WTC11 (cell line): ENCODE measurements around the gene MAMLD1. TPM values are rescaled to one million over a fixed set of nuclear protein-coding genes. Genes with fewer than 3 reads are reported as not detected.
"Not testable (repeated sequence)": the region's sequence is repeated elsewhere in the genome, so short reads cannot be mapped to it uniquely, and the experiment has no call there.

ENCODE experiments used
- ATAC-seq: fragments of 200-7000 bp; cut with Tn5 transposase; 2 replicates; pipeline ENCODE4 v1.10.0; 2021; ENCODE audit warnings: mild to moderate bottlenecking, moderate library complexity
- CTCF ChIA-PET: fragments of 300-600 bp; sonication (Branson Sonifier 250); formaldehyde crosslinking; loops from one replicate; lab custom pipeline; 2021; ENCODE audit warnings: antibody characterized with exemption; lab: Charles Lee
- POLR2A ChIA-PET: fragments of 350-600 bp; sonication (Branson Sonifier 250); formaldehyde crosslinking; loops from one replicate; lab custom pipeline; 2021; ENCODE audit warnings: antibody characterized with exemption; lab: Charles Lee
- DNase-seq: peaks from one replicate; pipeline ENCODE4 v3.0.0; 2021; ENCODE audit warnings: low spot score
- H3K27ac Mint-ChIP-seq: 2 replicates; pipeline ENCODE4 v1.8.0; 2021; ENCODE audit warnings: mixed read lengths
- H3K27me3 Mint-ChIP-seq: 2 replicates; pipeline ENCODE4 v1.8.0; 2021; ENCODE audit warnings: low read depth, mild to moderate bottlenecking, moderate library complexity, mixed read lengths
- H3K36me3 Mint-ChIP-seq: 2 replicates; pipeline ENCODE4 v1.8.0; 2021; ENCODE audit warnings: mixed read lengths
- H3K4me1 Mint-ChIP-seq: 2 replicates; pipeline ENCODE4 v1.8.0; 2022; ENCODE audit warnings: mixed read lengths
- H3K4me3 Mint-ChIP-seq: 2 replicates; pipeline ENCODE4 v1.8.0; 2021; ENCODE audit warnings: mild to moderate bottlenecking, moderate library complexity, mixed read lengths
- H3K9me3 Mint-ChIP-seq: 2 replicates; pipeline ENCODE4 v1.8.0; 2021; ENCODE audit warnings: mixed read lengths
- ATF2 ChIP-seq: sonication (generic); formaldehyde crosslinking; IDR thresholded peaks from 2 replicates; pipeline ENCODE4 v1.8.1; 2022; ENCODE audit warnings: low read depth, missing genetic modification reagents, borderline replicate concordance
- ATF6 ChIP-seq: sonication (generic); formaldehyde crosslinking; IDR thresholded peaks from 2 replicates; pipeline ENCODE4 v1.8.1; 2023; ENCODE audit warnings: mild to moderate bottlenecking, missing genetic modification reagents
- FOXK1 ChIP-seq: sonication (generic); formaldehyde crosslinking; IDR thresholded peaks from 2 replicates; pipeline ENCODE4 v1.8.0; 2022; ENCODE audit warnings: mild to moderate bottlenecking, moderate library complexity, missing genetic modification reagents
- GRHL2 ChIP-seq: fragments of 250-450 bp; sonication (Bioruptor Pico); IDR thresholded peaks from 2 replicates; pipeline ENCODE4 v1.8.0; 2022; ENCODE audit warnings: mild to moderate bottlenecking, moderate library complexity; ENCODE audit not compliant: insufficient replicate concordance, severe bottlenecking
- NR3C1 ChIP-seq: sonication (generic); formaldehyde crosslinking; conservative IDR thresholded peaks from 2 replicates; pipeline ENCODE4 v1.8.1; 2023; ENCODE audit warnings: low read depth, mild to moderate bottlenecking, missing genetic modification reagents
- ZBTB21 ChIP-seq: sonication (generic); formaldehyde crosslinking; IDR thresholded peaks from 2 replicates; pipeline ENCODE4 v1.8.1; 2023; ENCODE audit warnings: mild to moderate bottlenecking, missing genetic modification reagents, borderline replicate concordance
- ZNF263 ChIP-seq: sonication (generic); formaldehyde crosslinking; IDR thresholded peaks from 2 replicates; pipeline ENCODE4 v1.8.1; 2022; ENCODE audit warnings: low read depth, mild to moderate bottlenecking, moderate library complexity, missing genetic modification reagents
- ZNF281 ChIP-seq: sonication (generic); formaldehyde crosslinking; IDR thresholded peaks from 2 replicates; pipeline ENCODE4 v1.8.0; 2023; ENCODE audit warnings: mild to moderate bottlenecking, missing genetic modification reagents
- ZNF423 ChIP-seq: fragments of 250-450 bp; sonication (Bioruptor Pico); IDR thresholded peaks from 2 replicates; pipeline ENCODE4 v2.1.2; 2022; ENCODE audit warnings: mild to moderate bottlenecking, moderate library complexity
- total RNA-seq: library from RNA; stranded (reverse); gene quantifications from 3 replicates; pipeline ENCODE4 v1.2.3, GENCODE V29; 2021
- TF ChIP-seq, protein P1 (sequence below): sonication (generic); formaldehyde crosslinking; conservative IDR thresholded peaks from 2 replicates; pipeline ENCODE4 v1.8.1; 2022; ENCODE audit warnings: mild to moderate bottlenecking, missing genetic modification reagents
- TF ChIP-seq, protein P2 (sequence below): fragments of 250-450 bp; sonication (Bioruptor Pico); IDR thresholded peaks from 2 replicates; pipeline ENCODE4 v2.1.2; 2022; ENCODE audit warnings: mild to moderate bottlenecking, moderate library complexity
- TF ChIP-seq, protein P3 (sequence below): fragments of 250-450 bp; sonication (Bioruptor Pico); IDR thresholded peaks from 2 replicates; pipeline ENCODE4 v1.9.0; 2021; ENCODE audit warnings: mild to moderate bottlenecking, borderline replicate concordance

The MAMLD1 gene
- total RNA-seq, 1 experiment from 2014 or later = 0.35 TPM

DNA sequence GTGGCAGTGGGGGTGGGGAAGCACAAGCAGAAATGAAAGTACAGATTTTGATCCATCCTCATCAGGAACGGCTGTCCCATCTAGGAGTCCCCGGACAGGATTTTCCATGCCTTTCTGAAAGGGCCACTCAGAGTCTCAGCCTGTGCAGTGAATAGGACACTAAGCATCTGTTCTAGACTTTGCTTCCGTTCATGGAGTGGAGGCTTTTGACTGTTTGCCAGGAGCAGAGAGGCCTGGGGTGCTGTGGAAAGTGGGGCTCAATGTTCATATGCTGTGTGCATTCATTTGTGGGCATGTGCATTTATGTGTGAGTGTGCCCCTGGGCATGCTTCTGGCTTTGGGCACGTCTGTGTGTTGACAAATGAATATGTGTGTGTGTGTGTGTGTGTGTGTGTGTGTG lies 25.6 kb upstream of the MAMLD1 start (continued):
- TF ChIP-seq, protein P1, sequence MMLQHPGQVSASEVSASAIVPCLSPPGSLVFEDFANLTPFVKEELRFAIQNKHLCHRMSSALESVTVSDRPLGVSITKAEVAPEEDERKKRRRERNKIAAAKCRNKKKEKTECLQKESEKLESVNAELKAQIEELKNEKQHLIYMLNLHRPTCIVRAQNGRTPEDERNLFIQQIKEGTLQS (CRISPR knock-in tag) = no peak
- no peak for TF ChIP-seq GRHL2 (CRISPR knock-in tag)
- no peak for TF ChIP-seq NR3C1 (CRISPR knock-in tag)
- TF ChIP-seq ATF6 (CRISPR knock-in tag) = no peak
- TF ChIP-seq ATF2 (CRISPR knock-in tag) = no peak

DNA sequence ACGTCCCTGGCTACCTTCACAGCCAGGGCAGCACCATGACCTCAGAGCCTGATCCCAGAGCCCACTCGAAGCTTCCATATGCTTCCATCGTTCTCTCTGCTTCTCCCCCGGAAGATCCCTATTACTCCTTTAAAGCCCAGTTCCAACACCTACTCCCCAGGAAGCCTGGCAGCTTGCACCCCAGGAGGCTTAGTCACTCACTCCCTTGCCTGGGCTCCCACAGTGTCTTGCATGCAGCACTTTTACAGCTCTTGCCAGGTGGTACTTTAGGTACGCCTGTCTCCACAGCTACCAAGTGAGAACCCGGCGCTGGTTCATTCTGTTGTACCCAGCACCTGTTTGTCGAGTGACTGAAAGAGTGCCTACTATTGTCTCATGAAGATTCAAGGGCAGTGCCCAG lies 24.5 kb upstream of the MAMLD1 start:
- DNase-seq = no peak
- Mint-ChIP-seq H3K4me1 (no peaks in the 10 kb centered on the region), H3K4me3 (no peak overlapping the region), H3K27me3 (no peaks in the 10 kb centered on the region; the same call in 1 of the 2 replicates), H3K36me3 (no peaks in the 10 kb centered on the region), H3K27ac (no peak overlapping the region), H3K9me3 (no peaks in the 10 kb centered on the region)
- ATAC-seq = no peak
- CTCF ChIA-PET = no interaction called here
- POLR2A ChIA-PET = no interaction called here
- TF ChIP-seq, protein P2, sequence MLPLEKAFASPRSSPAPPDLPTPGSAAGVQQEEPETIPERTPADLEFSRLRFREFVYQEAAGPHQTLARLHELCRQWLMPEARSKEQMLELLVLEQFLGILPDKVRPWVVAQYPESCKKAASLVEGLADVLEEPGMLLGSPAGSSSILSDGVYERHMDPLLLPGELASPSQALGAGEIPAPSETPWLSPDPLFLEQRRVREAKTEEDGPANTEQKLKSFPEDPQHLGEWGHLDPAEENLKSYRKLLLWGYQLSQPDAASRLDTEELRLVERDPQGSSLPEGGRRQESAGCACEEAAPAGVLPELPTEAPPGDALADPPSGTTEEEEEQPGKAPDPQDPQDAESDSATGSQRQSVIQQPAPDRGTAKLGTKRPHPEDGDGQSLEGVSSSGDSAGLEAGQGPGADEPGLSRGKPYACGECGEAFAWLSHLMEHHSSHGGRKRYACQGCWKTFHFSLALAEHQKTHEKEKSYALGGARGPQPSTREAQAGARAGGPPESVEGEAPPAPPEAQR (CRISPR knock-in tag) = no peak
- no peak for TF ChIP-seq FOXK1

GRCh38 chrX:150339736-150340135 lies 23.4 kb upstream of the MAMLD1 start:
- Mint-ChIP-seq H3K27me3 (no peaks in the 10 kb centered on the region; the same call in 1 of the 2 replicates), H3K9me3 (no peaks in the 10 kb centered on the region), H3K4me1 (no peaks in the 10 kb centered on the region), H3K4me3 (no peak overlapping the region), H3K36me3 (no peaks in the 10 kb centered on the region), H3K27ac (no peak overlapping the region)
- TF ChIP-seq, protein P3, sequence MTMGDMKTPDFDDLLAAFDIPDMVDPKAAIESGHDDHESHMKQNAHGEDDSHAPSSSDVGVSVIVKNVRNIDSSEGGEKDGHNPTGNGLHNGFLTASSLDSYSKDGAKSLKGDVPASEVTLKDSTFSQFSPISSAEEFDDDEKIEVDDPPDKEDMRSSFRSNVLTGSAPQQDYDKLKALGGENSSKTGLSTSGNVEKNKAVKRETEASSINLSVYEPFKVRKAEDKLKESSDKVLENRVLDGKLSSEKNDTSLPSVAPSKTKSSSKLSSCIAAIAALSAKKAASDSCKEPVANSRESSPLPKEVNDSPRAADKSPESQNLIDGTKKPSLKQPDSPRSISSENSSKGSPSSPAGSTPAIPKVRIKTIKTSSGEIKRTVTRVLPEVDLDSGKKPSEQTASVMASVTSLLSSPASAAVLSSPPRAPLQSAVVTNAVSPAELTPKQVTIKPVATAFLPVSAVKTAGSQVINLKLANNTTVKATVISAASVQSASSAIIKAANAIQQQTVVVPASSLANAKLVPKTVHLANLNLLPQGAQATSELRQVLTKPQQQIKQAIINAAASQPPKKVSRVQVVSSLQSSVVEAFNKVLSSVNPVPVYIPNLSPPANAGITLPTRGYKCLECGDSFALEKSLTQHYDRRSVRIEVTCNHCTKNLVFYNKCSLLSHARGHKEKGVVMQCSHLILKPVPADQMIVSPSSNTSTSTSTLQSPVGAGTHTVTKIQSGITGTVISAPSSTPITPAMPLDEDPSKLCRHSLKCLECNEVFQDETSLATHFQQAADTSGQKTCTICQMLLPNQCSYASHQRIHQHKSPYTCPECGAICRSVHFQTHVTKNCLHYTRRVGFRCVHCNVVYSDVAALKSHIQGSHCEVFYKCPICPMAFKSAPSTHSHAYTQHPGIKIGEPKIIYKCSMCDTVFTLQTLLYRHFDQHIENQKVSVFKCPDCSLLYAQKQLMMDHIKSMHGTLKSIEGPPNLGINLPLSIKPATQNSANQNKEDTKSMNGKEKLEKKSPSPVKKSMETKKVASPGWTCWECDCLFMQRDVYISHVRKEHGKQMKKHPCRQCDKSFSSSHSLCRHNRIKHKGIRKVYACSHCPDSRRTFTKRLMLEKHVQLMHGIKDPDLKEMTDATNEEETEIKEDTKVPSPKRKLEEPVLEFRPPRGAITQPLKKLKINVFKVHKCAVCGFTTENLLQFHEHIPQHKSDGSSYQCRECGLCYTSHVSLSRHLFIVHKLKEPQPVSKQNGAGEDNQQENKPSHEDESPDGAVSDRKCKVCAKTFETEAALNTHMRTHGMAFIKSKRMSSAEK (CRISPR knock-in tag) = no peak
- TF ChIP-seq NR3C1 (CRISPR knock-in tag) (no peak), ZNF281 (no peak), ZNF423 (CRISPR knock-in tag) (no peak), ZNF263 (CRISPR knock-in tag) (no peak), ZBTB21 (CRISPR knock-in tag) (no peak)
- TF ChIP-seq, protein P1 (CRISPR knock-in tag) = no peak
- DNase-seq (no peak), ATAC-seq (no peak)
- POLR2A ChIA-PET = no interaction called here
- CTCF ChIA-PET = no interaction called here

- H3K9me3 Mint-ChIP-seq, DNase-seq, H3K4me1 Mint-ChIP-seq, POLR2A ChIA-PET, H3K4me3 Mint-ChIP-seq, H3K36me3 Mint-ChIP-seq, ATAC-seq, H3K27ac Mint-ChIP-seq, H3K27me3 Mint-ChIP-seq: not testable (repeated sequence)
- CTCF ChIA-PET = interaction anchor here (0.7 kb wide), 1 partner anchor 109 kb away, joined by 3 read pairs; no protein-coding TSS in a partner anchor
Observed at GRCh38 chrX:150340326-150340725, 22.8 kb upstream of the MAMLD1 start.
